ENCODE data around the gene MYO1F.

MYO1F gene

DNA sequence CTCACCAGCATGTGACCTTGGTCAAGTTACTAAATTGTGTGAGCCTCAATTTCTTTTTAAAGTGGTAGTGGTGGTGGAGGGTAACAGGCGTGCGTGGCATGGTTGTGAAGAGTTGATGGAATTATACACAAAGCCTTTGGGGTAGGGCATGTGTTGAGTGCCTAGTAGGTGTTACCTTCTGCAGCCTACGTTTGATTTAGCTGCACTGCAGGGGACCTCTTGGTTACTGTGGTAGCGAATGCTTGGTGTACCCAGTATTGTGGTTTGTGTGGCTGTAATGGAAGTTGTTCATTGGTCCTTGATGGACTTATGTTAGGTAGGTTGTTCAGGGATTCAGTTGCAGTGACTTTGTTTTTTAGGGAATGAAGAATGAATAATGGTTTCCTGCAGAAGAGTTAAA is 99.4 kb downstream of the MYO1F start:
- no peak for DNase-seq (ENCODE audit: low read depth in 1 of 2, low spot score in 1 of 2)
- no peak overlapping the region for H3K27ac ChIP-seq (replicated peaks)
- no peak for TF ChIP-seq SPI1 (IDR thresholded peaks at IDR 0.05; ENCODE audit: borderline replicate concordance, low read depth)
- TF ChIP-seq POLR2AphosphoS5 (IDR thresholded peaks at IDR 0.05; ENCODE audit: low read depth), result no peak
- TF ChIP-seq, protein P1, sequence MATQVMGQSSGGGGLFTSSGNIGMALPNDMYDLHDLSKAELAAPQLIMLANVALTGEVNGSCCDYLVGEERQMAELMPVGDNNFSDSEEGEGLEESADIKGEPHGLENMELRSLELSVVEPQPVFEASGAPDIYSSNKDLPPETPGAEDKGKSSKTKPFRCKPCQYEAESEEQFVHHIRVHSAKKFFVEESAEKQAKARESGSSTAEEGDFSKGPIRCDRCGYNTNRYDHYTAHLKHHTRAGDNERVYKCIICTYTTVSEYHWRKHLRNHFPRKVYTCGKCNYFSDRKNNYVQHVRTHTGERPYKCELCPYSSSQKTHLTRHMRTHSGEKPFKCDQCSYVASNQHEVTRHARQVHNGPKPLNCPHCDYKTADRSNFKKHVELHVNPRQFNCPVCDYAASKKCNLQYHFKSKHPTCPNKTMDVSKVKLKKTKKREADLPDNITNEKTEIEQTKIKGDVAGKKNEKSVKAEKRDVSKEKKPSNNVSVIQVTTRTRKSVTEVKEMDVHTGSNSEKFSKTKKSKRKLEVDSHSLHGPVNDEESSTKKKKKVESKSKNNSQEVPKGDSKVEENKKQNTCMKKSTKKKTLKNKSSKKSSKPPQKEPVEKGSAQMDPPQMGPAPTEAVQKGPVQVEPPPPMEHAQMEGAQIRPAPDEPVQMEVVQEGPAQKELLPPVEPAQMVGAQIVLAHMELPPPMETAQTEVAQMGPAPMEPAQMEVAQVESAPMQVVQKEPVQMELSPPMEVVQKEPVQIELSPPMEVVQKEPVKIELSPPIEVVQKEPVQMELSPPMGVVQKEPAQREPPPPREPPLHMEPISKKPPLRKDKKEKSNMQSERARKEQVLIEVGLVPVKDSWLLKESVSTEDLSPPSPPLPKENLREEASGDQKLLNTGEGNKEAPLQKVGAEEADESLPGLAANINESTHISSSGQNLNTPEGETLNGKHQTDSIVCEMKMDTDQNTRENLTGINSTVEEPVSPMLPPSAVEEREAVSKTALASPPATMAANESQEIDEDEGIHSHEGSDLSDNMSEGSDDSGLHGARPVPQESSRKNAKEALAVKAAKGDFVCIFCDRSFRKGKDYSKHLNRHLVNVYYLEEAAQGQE (IDR thresholded peaks at IDR 0.05; ENCODE audit: insufficient replicate concordance, low read depth), result no peak
- TF ChIP-seq CTCF (IDR thresholded peaks at IDR 0.05; ENCODE audit: insufficient read depth, low read length), result no peak
- no peak for TF ChIP-seq GABPA (IDR thresholded peaks at IDR 0.05; ENCODE audit: low read depth)

GRCh38 chr19:8476524-8476923 is 100.7 kb downstream of the MYO1F start:
- TF ChIP-seq, protein P1 (IDR thresholded peaks at IDR 0.05; ENCODE audit: insufficient replicate concordance, low read depth), result no peak
- TF ChIP-seq CTCF (IDR thresholded peaks at IDR 0.05; ENCODE audit: insufficient read depth, low read length) (no peak), GABPA (IDR thresholded peaks at IDR 0.05; ENCODE audit: low read depth) (no peak), POLR2AphosphoS5 (IDR thresholded peaks at IDR 0.05; ENCODE audit: low read depth) (no peak), SPI1 (IDR thresholded peaks at IDR 0.05; ENCODE audit: borderline replicate concordance, low read depth) (no peak)
- Histone ChIP-seq H3K27ac (replicated peaks) (no peak overlapping the region), H3K4me3 (replicated peaks; ENCODE audit: insufficient read depth, low read length) (no peak overlapping the region), H3K27me3 (ENCODE audit: insufficient read depth, poor library complexity, severe bottlenecking) (no peaks in the 10 kb centered on the region)
- DNase-seq (ENCODE audit: low read depth in 1 of 2, low spot score in 1 of 2), result no peak

More for the DNA sequence above, 99.4 kb downstream of the MYO1F start:
- Histone ChIP-seq H3K27me3 (ENCODE audit: insufficient read depth, poor library complexity, severe bottlenecking) (no peaks in the 10 kb centered on the region), H3K4me3 (replicated peaks; ENCODE audit: insufficient read depth, low read length) (no peak overlapping the region)

GRCh38 chr19:8475005-8475404 is 102.2 kb downstream of the MYO1F start:
- no peaks in the 10 kb centered on the region for H3K27me3 ChIP-seq (ENCODE audit: insufficient read depth, poor library complexity, severe bottlenecking)
- H3K27ac ChIP-seq (replicated peaks), result no peak overlapping the region
- TF ChIP-seq, protein P1 (IDR thresholded peaks at IDR 0.05; ENCODE audit: insufficient replicate concordance, low read depth), result no peak
- TF ChIP-seq CTCF (IDR thresholded peaks at IDR 0.05; ENCODE audit: insufficient read depth, low read length), result no peak
- no peak for TF ChIP-seq POLR2AphosphoS5 (IDR thresholded peaks at IDR 0.05; ENCODE audit: low read depth)
- no peak for TF ChIP-seq GABPA (IDR thresholded peaks at IDR 0.05; ENCODE audit: low read depth)
- TF ChIP-seq SPI1 (IDR thresholded peaks at IDR 0.05; ENCODE audit: borderline replicate concordance, low read depth), result no peak
- no peak overlapping the region for H3K4me3 ChIP-seq (replicated peaks; ENCODE audit: insufficient read depth, low read length)
- no peak for DNase-seq (ENCODE audit: low read depth in 1 of 2, low spot score in 1 of 2)
